ENCODE data around the gene RELCH. TPM values are rescaled to one million over a fixed set of nuclear protein-coding genes. Genes with fewer than 3 reads are reported as not detected.

RELCH gene
- total and polyA plus RNA-seq, 2 of the 13 experiments (the other 11 are each of a cell fraction or from before 2014, with no cell fraction given): 5.6 to 31.7 TPM

GRCh38 chr18:62248313-62248712, 61.3 kb downstream of the RELCH start:
- 61% methylated on average over 1 of the region's 1 CpG for WGBS (ENCODE audit: low lambda C conversion rate)
- Histone ChIP-seq H3K9ac (ENCODE audit: insufficient read depth, low read depth, low read length) (no peak overlapping the region), H3K4me3 (replicated peaks in 1 of 3; ENCODE audit: insufficient read depth in 1 of 3, low read depth in 2 of 3, low read length in 3 of 3) (no peak overlapping the region), H3K4me1 (ENCODE audit: insufficient read depth, low read length) (peaks cover 7% of the 10 kb centered on the region), H3K79me2 (ENCODE audit: insufficient read depth, low read length) (no peaks in the 10 kb centered on the region), H3K36me3 (replicated peaks in 1 of 2; ENCODE audit: control insufficient read depth in 1 of 2, insufficient read depth in 2 of 2, low read length in 2 of 2) (peaks cover 0 to 18% of the 10 kb centered on the region in 2 experiments; a peak in 3 of 5 replicates), H3K27me3 (ENCODE audit: control insufficient read depth in 1 of 2, insufficient read depth in 2 of 2, low read length in 2 of 2) (no peaks in the 10 kb centered on the region), H3K4me2 (ENCODE audit: low read depth, low read length) (no peak overlapping the region), H4K20me1 (ENCODE audit: insufficient read depth, low read length) (no peaks in the 10 kb centered on the region), H3K9me3 (ENCODE audit: low read length) (no peaks in the 10 kb centered on the region), H2AFZ (ENCODE audit: low read length) (no peak overlapping the region), H3K27ac (ENCODE audit: extremely low read length, insufficient read depth, low read length) (no peak overlapping the region)
- ATAC-seq (no peak), FAIRE-seq (no peak), DNase-seq (ENCODE audit: low spot score) (no peak)
- no TSS peak for BruUV-seq (replicated peaks)
- POLR2A ChIA-PET: no interaction called here
- CTCF ChIA-PET (ENCODE audit: low intra/inter-chr PET ratio, low total read pairs): interaction anchor here (3.9 kb wide), 1 partner anchor 64 kb away, joined by 33 read pairs; no protein-coding TSS in a partner anchor
- intact Hi-C loops (cut with micrococcal nuclease; ENCODE audit: unreplicated experiment): no loop called here
- in situ Hi-C loops (cut with HindIII; ENCODE audit: extremely low pct_ligation_motif_present, low pct_unique_long_range_greater_than_20kb): no loop called here
- TF ChIP-seq U2AF2 (IDR thresholded peaks at IDR 0.05; ENCODE audit: low read depth, low read length): no peak
- TF ChIP-seq HMGXB4 (CRISPR knock-in tag; IDR thresholded peaks at IDR 0.05; ENCODE audit: borderline replicate concordance in 1 of 2, low read depth in 1 of 2): no peak
- no peak for TF ChIP-seq CBX1 (IDR thresholded peaks at IDR 0.05; ENCODE audit: low read depth)
- TF ChIP-seq SUZ12 (IDR thresholded peaks at IDR 0.05; ENCODE audit: low read depth, low read length): no peak
- no peak for TF ChIP-seq NR1H2 (CRISPR knock-in tag; IDR thresholded peaks at IDR 0.05; ENCODE audit: borderline replicate concordance, low read depth)
- TF ChIP-seq ZNF484 (CRISPR knock-in tag; IDR thresholded peaks at IDR 0.05; ENCODE audit: borderline replicate concordance, low read depth): no peak
- TF ChIP-seq ZC3H4 (CRISPR knock-in tag; IDR thresholded peaks at IDR 0.05; ENCODE audit: borderline replicate concordance): no peak
- TF ChIP-seq DMTF1 (CRISPR knock-in tag; IDR thresholded peaks at IDR 0.05): no peak
- no peak for TF ChIP-seq ZBTB1 (CRISPR knock-in tag; IDR thresholded peaks at IDR 0.05; ENCODE audit: borderline replicate concordance)
- TF ChIP-seq KLF9 (CRISPR knock-in tag; IDR thresholded peaks at IDR 0.05; ENCODE audit: low read depth): no peak
- no peak for TF ChIP-seq ZBTB20 (CRISPR knock-in tag; IDR thresholded peaks at IDR 0.05; ENCODE audit: borderline replicate concordance, low read depth)
- no peak for TF ChIP-seq SNAI1 (CRISPR knock-in tag; IDR thresholded peaks at IDR 0.05; ENCODE audit: borderline replicate concordance)
- TF ChIP-seq ZFP90 (CRISPR knock-in tag; IDR thresholded peaks at IDR 0.05; ENCODE audit: borderline replicate concordance): no peak
- no peak for TF ChIP-seq ZNF564 (CRISPR knock-in tag; IDR thresholded peaks at IDR 0.05)
- no peak for TF ChIP-seq PTBP1 (IDR thresholded peaks at IDR 0.05; ENCODE audit: low read depth, low read length, poor library complexity, severe bottlenecking)
- no peak for TF ChIP-seq POGK (CRISPR knock-in tag; conservative IDR thresholded peaks at IDR 0.05)
- no peak for TF ChIP-seq ZNF335 (CRISPR knock-in tag; IDR thresholded peaks at IDR 0.05)
